NB4 (cell line): Measurements from ENCODE around the gene FAS.

Source experiments
- CTCF ChIP-seq: IDR thresholded peaks from one replicate; pipeline ENCODE4 v1.5.1; 2012; ENCODE audit warnings: low read depth, low read length
- MAX ChIP-seq: IDR thresholded peaks from 2 replicates; pipeline ENCODE4 v1.6.1; 2011; ENCODE audit warnings: low read depth, low read length
- MYC ChIP-seq: IDR thresholded peaks from 2 replicates; pipeline ENCODE4 v1.6.1; 2011; ENCODE audit warnings: low read depth, low read length
- POLR2A ChIP-seq: IDR thresholded peaks from 2 replicates; pipeline ENCODE4 v1.6.1; 2011; ENCODE audit warnings: mild to moderate bottlenecking; ENCODE audit not compliant: insufficient read length; ENCODE audit errors: extremely low read depth

- TF ChIP-seq CTCF (no peak), POLR2A (no peak), MYC (peak; percentile 48; the same call in 1 of the 2 replicates), MAX (no peak)
These were observed 15.2 kb upstream of the FAS start for GRCh38 chr10:88975377-88975720.
